GM23248 (cell line): ENCODE data around the gene TIMD4.

ENCODE experiments used
- EZH2 ChIP-seq: fragments of 200-600 bp; sonication (generic); IDR thresholded peaks from 2 replicates; pipeline ENCODE4 v1.6.1; 2018; ENCODE audit warnings: antibody characterized with exemption, mild to moderate bottlenecking; ENCODE audit not compliant: insufficient read depth, poor library complexity, severe bottlenecking
- EZH2phosphoT487 ChIP-seq: fragments of 200-600 bp; sonication (generic); IDR thresholded peaks from 2 replicates; pipeline ENCODE4 v1.6.1; 2018; ENCODE audit warnings: antibody characterized with exemption, moderate library complexity, mild to moderate bottlenecking, low read depth; ENCODE audit not compliant: insufficient read depth

DNA sequence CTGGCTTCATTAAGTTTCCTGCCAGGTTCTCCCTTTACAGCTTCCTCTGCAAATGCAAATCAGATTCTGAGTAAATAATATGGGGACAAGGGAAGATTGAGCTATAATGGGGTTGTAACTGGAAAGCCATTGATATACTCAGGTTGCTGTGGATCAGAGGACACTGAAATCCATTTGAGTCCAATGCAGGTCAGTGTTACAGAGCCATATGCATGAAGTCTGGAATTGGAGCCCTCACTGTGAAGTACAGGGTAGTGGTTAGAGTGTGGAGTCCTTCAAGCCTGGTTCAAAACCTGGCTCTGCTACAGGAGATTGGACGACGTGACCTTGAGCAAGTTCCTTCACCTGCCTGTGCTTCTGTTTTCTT is 48.7 kb downstream of the TIMD4 start:
- TF ChIP-seq EZH2 (no peak), EZH2phosphoT487 (no peak)
